HG03139 (cell line): ENCODE results near the gene ZNRF3.
"Not testable (repeated sequence)": the region's sequence is repeated elsewhere in the genome, so short reads cannot be mapped to it uniquely, and the experiment has no call there.

Experiments
- ATAC-seq: cut with Tn5 transposase; IDR thresholded peaks from one replicate; pipeline ENCODE4 v1.9.1; 2021; ENCODE audit not compliant: unreplicated experiment

ZNRF3 gene

GRCh38 chr22:29003552-29003951, 120.2 kb downstream of the ZNRF3 start:
- no peak for ATAC-seq

GRCh38 chr22:29003975-29004646, 120.7 kb downstream of the ZNRF3 start:
- no peak for ATAC-seq

GRCh38 chr22:29004647-29005371, 121.4 kb downstream of the ZNRF3 start:
- ATAC-seq = no peak

DNA sequence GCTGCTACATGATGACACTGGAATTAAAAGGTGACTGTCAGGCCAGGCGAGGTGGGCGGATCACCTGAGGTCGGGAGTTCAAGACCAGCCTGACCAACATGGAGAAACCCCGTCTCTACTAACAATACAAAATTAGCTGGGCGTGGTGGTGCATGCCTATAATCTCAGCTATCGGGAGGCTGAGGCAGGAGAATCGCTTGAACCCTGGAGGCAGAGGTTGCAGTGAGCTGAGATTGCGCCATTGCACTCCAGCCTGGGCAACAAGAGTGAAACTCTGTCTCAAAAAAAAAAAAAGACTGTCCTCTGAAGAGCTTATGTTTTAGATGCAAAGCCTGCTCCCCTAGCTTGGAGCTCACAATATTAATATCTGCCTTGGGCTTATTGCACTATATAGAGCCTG, 122.4 kb downstream of the ZNRF3 start:
- not testable (repeated sequence) for ATAC-seq

DNA sequence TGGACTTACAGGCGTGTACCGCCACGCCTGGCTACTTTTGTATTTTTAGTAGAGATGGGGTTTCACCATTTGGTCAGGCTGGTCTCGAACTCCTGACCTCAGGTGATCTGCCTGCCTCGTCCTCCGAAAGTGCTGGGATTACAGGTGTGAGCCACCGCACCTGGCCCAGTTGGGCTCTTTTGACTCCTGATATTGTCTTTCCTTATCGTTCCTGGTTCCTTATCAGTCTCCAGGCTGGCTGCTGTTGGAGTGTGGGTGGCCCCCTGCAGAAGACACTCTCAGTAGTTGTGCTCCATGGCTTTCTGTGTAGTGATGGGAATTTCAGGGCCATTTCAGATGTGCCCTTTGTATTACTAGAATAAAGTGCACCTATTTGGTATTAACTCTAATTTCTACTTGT, 123.0 kb downstream of the ZNRF3 start:
- ATAC-seq = no peak

DNA sequence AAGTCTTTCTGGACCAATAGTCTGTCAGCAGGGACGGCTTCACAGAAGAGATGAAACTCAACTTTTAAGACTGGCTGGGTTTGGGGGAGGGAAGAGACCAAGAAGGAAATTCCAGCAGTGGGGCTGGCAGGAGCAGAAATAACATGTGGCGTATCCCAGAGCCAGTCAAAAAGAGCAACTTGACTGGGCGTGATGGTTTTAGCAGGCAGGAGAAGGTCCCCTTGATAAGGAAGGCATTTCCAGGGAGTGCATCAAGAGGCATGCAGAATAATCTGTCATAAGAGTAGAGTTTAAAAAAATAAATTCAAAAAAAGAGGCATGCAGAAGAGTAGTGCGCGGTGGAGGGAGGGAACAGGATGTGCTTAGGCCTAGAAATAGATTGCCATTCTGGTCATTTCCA, 125.8 kb downstream of the ZNRF3 start:
- no peak for ATAC-seq

GRCh38 chr22:29011240-29012100, 128.1 kb downstream of the ZNRF3 start:
- ATAC-seq = no peak

DNA sequence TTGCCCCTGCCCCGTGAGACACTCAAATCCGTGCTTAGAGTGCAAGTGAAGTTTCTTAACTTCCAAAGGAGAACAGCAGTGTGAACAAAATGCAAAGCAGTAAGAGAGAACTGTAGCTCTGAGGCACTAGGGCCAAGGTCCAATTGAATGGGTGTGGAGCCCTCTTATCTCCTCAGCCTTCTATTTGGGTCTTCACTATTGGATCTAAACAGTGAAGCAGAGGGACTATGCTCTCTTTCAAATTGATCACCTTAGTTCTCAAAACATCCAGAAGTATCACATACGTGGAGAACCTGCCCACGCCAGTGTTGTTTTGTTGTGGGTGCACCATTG, 128.7 kb downstream of the ZNRF3 start:
- no peak for ATAC-seq

GRCh38 chr22:29012952-29013351, 129.6 kb downstream of the ZNRF3 start:
- no peak for ATAC-seq

DNA sequence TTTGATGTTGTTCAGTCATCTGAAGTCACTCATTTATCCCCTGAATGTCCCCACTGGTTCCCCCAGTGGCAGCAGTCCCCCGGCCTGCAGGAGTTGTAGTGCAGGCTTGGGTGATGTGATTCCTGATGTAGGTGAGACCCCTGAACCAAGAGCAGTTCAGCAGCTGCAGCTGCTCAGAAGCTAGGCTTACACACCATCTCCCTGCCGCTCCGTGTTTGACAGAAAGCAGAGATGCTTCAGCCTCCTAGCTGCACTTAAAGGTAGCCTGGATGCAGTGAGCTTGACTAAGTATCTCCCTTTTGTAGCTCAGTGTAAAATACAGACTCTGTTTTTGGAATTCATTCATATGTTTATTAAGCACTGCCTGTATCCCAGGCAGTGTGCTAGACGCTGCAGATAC, 130.9 kb downstream of the ZNRF3 start:
- ATAC-seq = no peak

DNA sequence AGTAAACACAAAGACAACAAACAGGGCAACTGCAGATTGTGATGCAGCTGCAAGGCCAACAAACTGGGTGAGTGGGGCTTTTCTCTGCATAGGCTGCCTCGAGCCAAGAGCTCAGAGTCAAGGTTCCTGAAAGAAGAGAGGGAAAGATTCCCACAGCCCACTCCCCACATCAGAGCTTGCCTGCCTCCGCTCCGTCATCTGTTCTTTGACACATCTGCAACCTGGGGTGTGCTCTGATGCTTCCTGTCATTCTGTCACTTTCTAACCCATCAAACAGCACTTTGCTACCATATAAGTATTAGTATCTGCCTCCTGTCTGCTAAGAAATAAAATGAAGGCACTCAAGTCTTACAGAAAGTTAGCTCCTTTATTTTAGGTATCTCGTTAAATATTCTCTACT, 131.4 kb downstream of the ZNRF3 start:
- no peak for ATAC-seq

DNA sequence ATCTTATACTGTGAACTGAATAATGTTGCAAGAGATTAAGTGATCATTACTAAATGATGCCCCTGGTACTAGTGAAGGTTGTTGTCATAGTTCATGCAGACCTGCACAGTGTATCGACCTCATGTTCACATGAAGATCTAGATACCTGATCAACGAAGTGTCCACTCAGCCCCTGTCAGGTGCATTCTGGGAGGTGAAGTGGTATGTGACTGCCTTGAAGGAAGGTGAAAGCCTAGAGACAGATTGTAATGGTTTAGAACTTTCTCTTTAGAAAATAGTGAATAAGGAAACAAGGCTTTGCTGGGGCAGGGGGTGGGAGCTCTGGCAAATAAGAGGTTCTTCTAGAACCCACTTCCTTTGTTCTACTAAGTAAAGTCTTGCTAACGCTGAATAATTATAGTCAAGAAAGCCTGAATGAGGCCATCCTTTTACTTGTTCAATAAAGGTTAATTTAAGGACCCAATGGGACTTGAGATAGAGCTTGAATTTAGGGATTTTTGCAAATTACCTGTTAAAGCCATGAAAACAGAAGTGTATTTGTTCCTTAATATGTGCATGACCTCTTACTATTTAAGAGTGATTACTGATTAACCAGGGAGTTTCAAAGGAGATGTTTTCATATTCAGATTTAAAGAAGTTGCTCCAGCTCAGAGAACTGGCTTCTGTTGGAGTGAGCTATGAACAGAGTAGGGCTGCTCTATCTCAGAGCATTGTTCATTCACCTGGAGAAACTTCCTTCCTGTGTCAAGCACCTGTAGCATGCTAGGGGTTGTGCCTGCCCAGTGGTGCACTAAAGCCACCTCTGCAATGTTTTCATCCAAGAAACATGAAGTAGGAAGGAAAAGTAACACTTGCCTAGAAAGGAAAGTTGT, 132.9 kb downstream of the ZNRF3 start:
- no peak for ATAC-seq

GRCh38 chr22:29018293-29019189, 135.2 kb downstream of the ZNRF3 start:
- no peak for ATAC-seq

GRCh38 chr22:29022101-29022817, 138.9 kb downstream of the ZNRF3 start:
- ATAC-seq = no peak

DNA sequence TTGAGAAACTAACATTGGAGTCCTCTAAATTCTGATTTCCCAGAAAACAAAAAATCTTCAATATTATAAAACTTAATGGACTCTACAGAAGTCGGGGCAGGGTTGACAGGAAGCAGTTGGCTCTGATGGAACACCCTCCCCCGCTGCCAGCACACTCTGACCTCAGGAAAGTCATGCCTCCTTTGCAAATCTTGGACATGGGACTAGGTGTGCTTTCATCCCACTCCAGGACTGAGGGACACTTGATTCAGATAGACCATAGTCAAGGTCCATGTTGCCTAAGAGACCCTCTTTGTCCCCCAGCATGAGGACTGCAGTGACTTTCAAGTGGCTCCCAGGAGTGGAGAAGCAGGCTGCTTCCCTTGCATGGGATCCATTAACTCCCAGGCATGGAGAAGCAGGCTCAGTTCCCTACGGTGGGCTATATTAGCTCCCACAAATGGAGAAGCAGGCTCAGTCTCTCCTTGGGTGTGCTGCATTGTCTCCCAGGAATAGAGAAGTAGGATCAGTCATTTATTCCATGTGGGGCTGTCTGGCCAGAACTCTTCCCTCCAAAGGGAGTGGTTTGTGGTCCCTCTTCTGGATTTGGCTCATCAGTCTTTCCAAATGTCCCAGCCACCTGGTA, 139.9 kb downstream of the ZNRF3 start:
- ATAC-seq = no peak

GRCh38 chr22:29026579-29026978, 143.2 kb downstream of the ZNRF3 start:
- ATAC-seq = no peak

- no peak for ATAC-seq
Measured at GRCh38 chr22:29028468-29028867, 145.1 kb downstream of the ZNRF3 start.

- no peak for ATAC-seq
Measured at GRCh38 chr22:29029202-29030000, 146.0 kb downstream of the ZNRF3 start.
